Naive thymus-derived CD4-positive, alpha-beta T cell (primary cell): ENCODE measurements around the gene DNAJC2. TPM values are rescaled to one million over a fixed set of nuclear protein-coding genes. Genes with fewer than 3 reads are reported as not detected.
"Not testable (repeated sequence)": the region's sequence is repeated elsewhere in the genome, so short reads cannot be mapped to it uniquely, and the experiment has no call there.

Source experiments
- ATAC-seq: fragments of 150-1000 bp; cut with Tn5 transposase; 2 replicates; pipeline ENCODE4 v1.10.0; 2021; ENCODE audit warnings: mild to moderate bottlenecking, moderate library complexity
- CTCF ChIA-PET: fragments of 350-600 bp; sonication (Branson Sonifier 250); formaldehyde crosslinking; loops from one replicate; lab custom pipeline; 2021; ENCODE audit warnings: antibody characterized with exemption; lab: Charles Lee
- POLR2A ChIA-PET: fragments of 350-600 bp; sonication (Branson Sonifier 250); formaldehyde crosslinking; loops from one replicate; lab custom pipeline; 2021; ENCODE audit warnings: antibody characterized with exemption, inconsistent platforms; lab: Charles Lee
- DNase-seq, 9 donors: peaks; one replicate each; pipeline versions ENCODE4 v3.0.0 to v3.0.0-alpha.2; 2020 to 2022; ENCODE audit warnings: mixed read lengths in 1 of 9
- H3K27ac ChIP-seq: one replicate; pipeline ENCODE4 v1.7.0; 2013; ENCODE audit warnings: mild to moderate bottlenecking, low read depth, low read length, moderate library complexity
- H3K27me3 ChIP-seq, 2 donors: one replicate each; pipeline ENCODE4 v1.7.0; 2013; ENCODE audit warnings: low read length in 2 of 2, mild to moderate bottlenecking in 2 of 2, moderate library complexity in 2 of 2; ENCODE audit not compliant: control insufficient read depth in 2 of 2, insufficient read depth in 2 of 2
- H3K36me3 ChIP-seq, 3 experiments: 1 replicate in 2 of 3; 2 replicates in 1 of 3; pipeline ENCODE4 v1.7.0; 2013; ENCODE audit warnings: low read length in 3 of 3, mild to moderate bottlenecking in 3 of 3, moderate library complexity in 1 of 3; ENCODE audit not compliant: insufficient read depth in 3 of 3, control insufficient read depth in 2 of 3
- H3K4me1 ChIP-seq, 2 donors: one replicate each; pipeline ENCODE4 v1.7.0; 2013; ENCODE audit warnings: low read length in 2 of 2, mild to moderate bottlenecking in 2 of 2, moderate library complexity in 1 of 2; ENCODE audit not compliant: control insufficient read depth in 2 of 2, insufficient read depth in 2 of 2
- H3K4me3 ChIP-seq: 2 replicates; pipeline ENCODE4 v1.7.0; 2013; ENCODE audit warnings: mild to moderate bottlenecking, low read length
- H3K9me3 ChIP-seq, 3 experiments: 1 replicate in 2 of 3; 2 replicates in 1 of 3; pipeline ENCODE4 v1.7.0; 2013; ENCODE audit warnings: low read length in 3 of 3; ENCODE audit not compliant: control insufficient read depth in 2 of 3
- H3K27ac Mint-ChIP-seq, 9 donors: one replicate each; pipeline ENCODE4 v1.8.0; 2020 to 2022; ENCODE audit warnings: mixed read lengths in 9 of 9, mild to moderate bottlenecking in 8 of 9, moderate library complexity in 5 of 9, inconsistent platforms in 2 of 9
- H3K27me3 Mint-ChIP-seq, 5 donors: one replicate each; pipeline ENCODE4 v1.8.0; 2021 to 2022; ENCODE audit warnings: mixed read lengths in 5 of 5, mild to moderate bottlenecking in 1 of 5
- H3K36me3 Mint-ChIP-seq, 5 donors: one replicate each; pipeline ENCODE4 v1.8.0; 2020 to 2022; ENCODE audit warnings: mixed read lengths in 5 of 5, mild to moderate bottlenecking in 3 of 5, inconsistent platforms in 1 of 5
- H3K4me1 Mint-ChIP-seq, 7 donors: one replicate each; pipeline ENCODE4 v1.8.0; 2020 to 2022; ENCODE audit warnings: mixed read lengths in 7 of 7, mild to moderate bottlenecking in 3 of 7, inconsistent platforms in 1 of 7
- H3K4me3 Mint-ChIP-seq, 10 donors: one replicate each; pipeline ENCODE4 v1.8.0; 2020 to 2022; ENCODE audit warnings: mild to moderate bottlenecking in 10 of 10, mixed read lengths in 10 of 10, moderate library complexity in 6 of 10, inconsistent platforms in 2 of 10
- H3K9me3 Mint-ChIP-seq, 11 donors: one replicate each; pipeline ENCODE4 v1.8.0; 2020 to 2022; ENCODE audit warnings: mixed read lengths in 11 of 11, mild to moderate bottlenecking in 4 of 11, inconsistent platforms in 1 of 11, moderate library complexity in 1 of 11
- intact Hi-C, 2 donors: fragments of 100-400 bp; cut with micrococcal nuclease; formaldehyde crosslinking; loops; one replicate each; pipeline ENCODE4 v1.15.1; 2023
- polyA plus RNA-seq, 2 donors: library from polyadenylated mRNA; unstranded; fragments of 300-500 nt; fragmentation: Illumina TruSeq; gene quantifications; one replicate each; pipeline ENCODE4 v1.2.3, GENCODE V29; 2021
- total RNA-seq, 6 experiments: library from RNA in 5 of 6; stranded (reverse) in 5 of 6; gene quantifications; 1 replicate in 5 of 6; 2 replicates in 1 of 6; pipeline ENCODE4 v1.2.3 and lab custom pipeline; 2021 to 2026

DNAJC2 gene
- total and polyA plus RNA-seq, 7 experiments from 2014 or later = 18.2 to 52.7 (median 37.5) TPM

DNA sequence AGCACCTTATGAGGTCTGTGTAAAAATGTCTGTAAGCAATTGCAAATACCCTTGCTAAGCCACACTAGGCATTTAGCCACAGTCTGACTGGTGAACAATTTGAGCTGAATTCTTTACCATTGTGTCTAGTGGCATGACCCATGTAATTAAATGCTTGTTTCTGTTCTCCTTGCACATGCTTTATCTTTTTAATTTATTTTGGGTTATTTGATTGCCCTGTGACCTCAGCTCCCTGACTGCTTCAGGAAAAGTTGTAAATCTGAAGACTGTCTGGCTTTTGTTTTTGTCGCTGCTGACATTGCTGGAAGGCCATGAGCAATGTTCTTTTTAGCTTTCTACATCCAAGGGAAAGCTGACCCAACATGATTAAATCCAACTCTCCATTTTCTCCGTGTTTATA, 78.3 kb downstream of the DNAJC2 start:
- not testable (repeated sequence) for H3K4me3 Mint-ChIP-seq, H3K4me3 ChIP-seq

DNA sequence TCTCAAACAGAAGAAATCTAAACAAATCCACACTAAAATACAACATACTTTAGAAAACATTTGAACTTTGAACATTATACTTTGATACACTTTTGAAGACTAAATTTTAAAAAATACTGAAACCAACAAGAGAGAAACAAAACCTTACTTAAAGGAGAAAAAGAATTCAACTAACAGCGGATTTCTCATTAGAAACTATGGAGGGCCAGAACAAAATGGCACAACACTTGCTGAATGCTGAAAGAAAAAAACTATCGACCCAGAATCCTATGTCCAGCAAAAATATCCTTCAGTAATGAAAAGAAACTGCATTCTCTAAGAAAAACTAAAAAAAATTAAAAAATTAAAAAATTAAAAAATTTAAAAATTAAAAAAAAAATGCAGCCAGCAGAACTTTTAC, 80.5 kb downstream of the DNAJC2 start:
- H3K9me3 Mint-ChIP-seq, H3K9me3 ChIP-seq, intact Hi-C loops, H3K4me1 Mint-ChIP-seq, H3K27me3 Mint-ChIP-seq, H3K4me3 Mint-ChIP-seq, H3K27ac ChIP-seq, H3K36me3 Mint-ChIP-seq, H3K4me1 ChIP-seq, POLR2A ChIA-PET, H3K36me3 ChIP-seq, H3K4me3 ChIP-seq, H3K27me3 ChIP-seq, ATAC-seq, CTCF ChIA-PET, DNase-seq, H3K27ac Mint-ChIP-seq: not testable (repeated sequence)

More for the DNA sequence above, 78.3 kb downstream of the DNAJC2 start:
- H3K36me3 Mint-ChIP-seq, H3K36me3 ChIP-seq, H3K9me3 ChIP-seq, POLR2A ChIA-PET, H3K27ac Mint-ChIP-seq, ATAC-seq, H3K4me1 ChIP-seq, H3K27me3 Mint-ChIP-seq, H3K27ac ChIP-seq, DNase-seq, H3K27me3 ChIP-seq, H3K4me1 Mint-ChIP-seq, intact Hi-C loops, H3K9me3 Mint-ChIP-seq, CTCF ChIA-PET: not testable (repeated sequence)

Other genes starting within 250 kb of the DNAJC2 start
- gene NAPEPLD, start 195.7 kb downstream of the DNAJC2 start, total RNA-seq = 10 to 100 TPM in 3 of 5 experiments, 1 to 10 TPM in 2; 2.9 to 19.7 (median 14.0) TPM
- 1 to 10 TPM; 8.4 to 9.9 TPM for gene NAPEPLD, start 195.7 kb downstream of the DNAJC2 start, polyA plus RNA-seq
- gene PMPCB, start 47.3 kb downstream of the DNAJC2 start, total RNA-seq = 10 to 100 TPM; 55.2 to 94.1 (median 68.3) TPM
- gene PMPCB, start 47.3 kb downstream of the DNAJC2 start, polyA plus RNA-seq = 10 to 100 TPM; 93.9 to 95.7 TPM
- 100 to 1,000 TPM in 1 of 5 experiments, 10 to 100 TPM in 4; 60.8 to 152 (median 63.2) TPM for gene PSMC2, start 2.9 kb upstream of the DNAJC2 start, total RNA-seq
- gene PSMC2, start 2.9 kb upstream of the DNAJC2 start, polyA plus RNA-seq = 100 to 1,000 TPM in 1 of 2 donors, 10 to 100 TPM in 1; 97.5 to 111 TPM
- not detected for gene SLC26A5, start 101.4 kb upstream of the DNAJC2 start, total RNA-seq
- not detected for gene SLC26A5, start 101.4 kb upstream of the DNAJC2 start, polyA plus RNA-seq